ENCODE results near the gene TMEM158.

The TMEM158 gene

GRCh38 chr3:45199837-45200648 is 26.0 kb downstream of the TMEM158 start:
- DNase-seq (ENCODE audit: low spot score): no peak

- DNase-seq (ENCODE audit: low spot score): no peak
Measured at GRCh38 chr3:45198264-45199260, 27.5 kb downstream of the TMEM158 start.

DNA sequence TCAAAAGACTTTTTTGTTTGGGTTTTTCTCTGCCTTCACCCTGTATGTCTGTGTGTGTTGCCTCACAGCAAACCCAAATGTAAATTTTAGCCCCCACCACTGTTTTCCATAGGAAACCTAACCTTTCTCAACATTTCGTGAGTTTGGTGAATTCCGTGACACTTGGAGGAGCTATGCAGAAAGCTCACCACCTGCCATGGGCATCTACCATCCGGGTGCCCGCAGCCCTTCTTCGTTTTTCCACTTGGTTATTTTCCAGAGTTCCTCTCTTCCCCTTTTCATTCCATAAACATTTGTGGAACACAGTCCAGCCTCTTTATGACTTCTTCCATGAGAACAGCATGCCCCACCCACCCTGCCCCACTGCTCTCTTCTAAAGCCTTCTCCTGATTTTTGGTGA is 31.3 kb downstream of the TMEM158 start:
- no peak for DNase-seq (ENCODE audit: low spot score)

GRCh38 chr3:45191924-45192417 is 34.1 kb downstream of the TMEM158 start:
- no peak for DNase-seq (ENCODE audit: low spot score)

GRCh38 chr3:45191424-45191823 is 34.7 kb downstream of the TMEM158 start:
- DNase-seq (ENCODE audit: low spot score): no peak

- no peak for DNase-seq (ENCODE audit: low spot score)
Measured at GRCh38 chr3:45188719-45189659, 37.1 kb downstream of the TMEM158 start.

- DNase-seq (ENCODE audit: low spot score): no peak
Measured at GRCh38 chr3:45187694-45188141, 38.4 kb downstream of the TMEM158 start.

GRCh38 chr3:45186871-45187270 is 39.2 kb downstream of the TMEM158 start:
- no peak for DNase-seq (ENCODE audit: low spot score)

- no peak for DNase-seq (ENCODE audit: low spot score)
Measured at GRCh38 chr3:45185461-45185860, 40.6 kb downstream of the TMEM158 start.

DNA sequence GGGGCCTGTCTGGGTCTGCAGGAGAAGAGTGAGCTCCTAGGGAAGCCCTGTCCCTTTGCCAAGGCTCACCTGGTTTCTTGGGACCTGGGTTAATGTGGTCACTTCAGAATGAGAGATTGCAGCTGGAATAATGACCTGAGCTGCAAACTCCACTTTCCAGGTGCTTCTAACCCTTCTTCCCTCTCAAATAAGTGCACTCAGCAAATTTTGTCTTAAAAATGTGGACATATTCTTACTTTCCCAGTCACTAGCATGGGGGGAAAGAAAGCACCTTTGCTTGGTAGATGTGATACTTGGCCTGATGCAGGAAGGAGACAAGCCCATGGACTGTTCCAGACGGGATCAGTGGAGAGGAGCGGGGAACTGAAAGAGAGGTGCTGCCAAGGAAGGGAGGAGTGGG is 41.0 kb downstream of the TMEM158 start:
- no peak for DNase-seq (ENCODE audit: low spot score)

GRCh38 chr3:45183872-45184262 is 42.2 kb downstream of the TMEM158 start:
- DNase-seq (ENCODE audit: low spot score): no peak

- DNase-seq (ENCODE audit: low spot score): no peak
Measured at GRCh38 chr3:45182915-45183871, 42.9 kb downstream of the TMEM158 start.

GRCh38 chr3:45181496-45181895 is 44.6 kb downstream of the TMEM158 start:
- DNase-seq (ENCODE audit: low spot score): no peak

- DNase-seq (ENCODE audit: low spot score): no peak
Measured at GRCh38 chr3:45180899-45181298, 45.2 kb downstream of the TMEM158 start.

- DNase-seq (ENCODE audit: low spot score): no peak
Measured at GRCh38 chr3:45180051-45180450, 46.0 kb downstream of the TMEM158 start.

GRCh38 chr3:45179163-45179562 is 46.9 kb downstream of the TMEM158 start:
- DNase-seq (ENCODE audit: low spot score): no peak

DNA sequence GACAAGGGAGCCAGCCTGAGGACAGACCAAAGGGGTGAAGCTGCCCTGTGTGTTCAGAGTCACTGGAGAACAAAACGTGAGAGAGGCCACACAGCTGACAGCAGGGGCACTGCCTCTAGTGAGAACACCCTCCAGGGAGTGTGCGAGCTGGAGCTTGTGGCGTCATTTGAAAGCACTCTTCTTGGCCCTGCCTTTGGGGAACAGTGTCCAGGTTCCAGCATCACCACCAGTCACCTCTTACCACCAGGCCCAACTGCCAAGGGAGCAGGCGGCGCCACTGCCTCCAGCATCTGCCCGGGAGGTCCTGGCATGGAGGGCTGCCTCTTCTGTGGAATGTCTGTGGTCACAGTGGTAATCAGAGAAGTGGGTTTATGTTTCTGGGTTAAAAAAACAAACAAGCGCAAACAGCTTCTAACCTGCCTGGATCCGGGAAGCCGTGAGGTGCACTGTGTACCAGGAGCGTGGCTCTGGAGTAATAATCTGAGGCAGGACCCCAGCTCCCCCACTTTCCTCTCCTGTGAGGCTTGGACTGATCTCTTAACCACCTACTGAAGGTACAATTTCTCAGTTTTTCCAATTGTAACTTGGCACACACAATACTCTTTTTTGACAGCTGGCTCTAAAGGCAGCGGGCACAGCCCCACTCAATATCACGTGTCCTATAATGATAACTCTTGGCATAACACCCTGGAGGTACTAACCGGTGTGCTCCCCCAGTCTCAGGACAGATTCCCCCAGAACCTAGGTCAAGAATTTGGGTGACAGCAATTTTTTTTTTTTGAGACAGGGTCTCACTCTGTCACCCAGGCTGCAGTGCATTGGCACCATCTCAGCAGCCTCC is 47.7 kb downstream of the TMEM158 start:
- DNase-seq (ENCODE audit: low spot score): no peak

GRCh38 chr3:45176912-45177311 is 49.2 kb downstream of the TMEM158 start:
- no peak for DNase-seq (ENCODE audit: low spot score)
